Activated T-cell treated with anti-CD3 and anti-CD28 coated beads, Interleukin-2, amount 50 U/mL, for 24 hours (primary cell): ENCODE data around the gene LRRC8A.
A peak's percentile ranks its signal among the peaks of the same experiment; 100 is the strongest.
"Not testable (repeated sequence)": the region's sequence is repeated elsewhere in the genome, so short reads cannot be mapped to it uniquely, and the experiment has no call there.

Source experiments
- DNase-seq: peaks from one replicate; pipeline ENCODE4 v3.0.0-alpha.2; 2020
- H3K27ac Mint-ChIP-seq: 2 replicates; pipeline ENCODE4 v1.8.0; 2020; ENCODE audit warnings: mild to moderate bottlenecking, mixed read lengths
- H3K27me3 Mint-ChIP-seq: 2 replicates; pipeline ENCODE4 v1.8.0; 2020; ENCODE audit warnings: mixed read lengths
- H3K36me3 Mint-ChIP-seq: 2 replicates; pipeline ENCODE4 v1.8.0; 2020; ENCODE audit warnings: low read depth, mixed read lengths
- H3K4me1 Mint-ChIP-seq: 2 replicates; pipeline ENCODE4 v1.8.0; 2020; ENCODE audit warnings: low read depth, mixed read lengths
- H3K4me3 Mint-ChIP-seq: 2 replicates; pipeline ENCODE4 v1.8.0; 2020; ENCODE audit warnings: mild to moderate bottlenecking, moderate library complexity, mixed read lengths
- H3K9me3 Mint-ChIP-seq: 2 replicates; pipeline ENCODE4 v1.8.0; 2020; ENCODE audit warnings: mixed read lengths

The LRRC8A gene

DNA sequence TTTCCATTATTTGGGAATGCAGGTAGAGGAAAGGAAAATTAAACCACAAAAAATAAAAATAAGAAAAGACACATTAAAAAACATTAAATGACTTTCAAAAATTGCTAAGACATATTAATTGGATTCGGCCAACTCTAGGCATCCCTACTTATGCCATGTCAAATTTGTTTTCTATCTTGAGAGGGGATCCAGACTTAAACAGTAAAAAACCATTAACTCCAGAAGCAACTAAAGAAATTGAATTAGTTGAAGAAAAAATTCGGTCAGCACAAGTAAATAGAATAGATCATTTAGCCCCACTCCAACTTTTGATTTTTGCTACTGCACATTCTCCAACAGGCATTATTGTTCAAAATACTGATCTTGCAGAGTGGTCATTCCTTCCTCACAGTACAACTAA, 29.3 kb upstream of the LRRC8A start:
- Mint-ChIP-seq H3K36me3 (peaks cover 23% of the 10 kb centered on the region), H3K9me3 (peaks cover 13% of the 10 kb centered on the region)
- H3K27me3 Mint-ChIP-seq, H3K4me1 Mint-ChIP-seq, H3K4me3 Mint-ChIP-seq, H3K27ac Mint-ChIP-seq, DNase-seq: not testable (repeated sequence)

- not testable (repeated sequence) for H3K4me3 Mint-ChIP-seq, H3K27ac Mint-ChIP-seq, H3K27me3 Mint-ChIP-seq, H3K4me1 Mint-ChIP-seq, DNase-seq
- Mint-ChIP-seq H3K36me3 (peaks cover 21% of the 10 kb centered on the region), H3K9me3 (peaks cover 13% of the 10 kb centered on the region)
Observed at GRCh38 chr9:128854454-128854853, 27.5 kb upstream of the LRRC8A start.

DNA sequence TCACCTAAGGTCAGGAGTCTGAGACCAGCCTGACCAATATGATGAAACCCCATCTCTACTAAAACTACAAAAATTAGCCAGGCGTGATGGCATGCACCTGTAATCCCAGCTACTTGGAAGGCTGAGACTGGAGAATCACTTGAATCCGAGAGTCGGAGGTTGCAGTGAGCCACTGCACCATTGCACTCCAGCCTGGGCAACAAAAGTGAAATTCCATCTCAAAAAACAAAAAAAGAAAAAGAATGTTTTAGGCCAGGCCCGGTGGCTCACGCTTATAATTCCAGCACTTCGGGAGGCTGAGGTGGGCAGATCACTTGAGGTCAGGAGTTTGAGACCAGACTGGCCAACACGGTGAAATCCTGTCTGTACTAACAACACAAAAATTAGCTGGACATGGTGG, 23.5 kb upstream of the LRRC8A start:
- H3K36me3 Mint-ChIP-seq = not testable (repeated sequence)

DNA sequence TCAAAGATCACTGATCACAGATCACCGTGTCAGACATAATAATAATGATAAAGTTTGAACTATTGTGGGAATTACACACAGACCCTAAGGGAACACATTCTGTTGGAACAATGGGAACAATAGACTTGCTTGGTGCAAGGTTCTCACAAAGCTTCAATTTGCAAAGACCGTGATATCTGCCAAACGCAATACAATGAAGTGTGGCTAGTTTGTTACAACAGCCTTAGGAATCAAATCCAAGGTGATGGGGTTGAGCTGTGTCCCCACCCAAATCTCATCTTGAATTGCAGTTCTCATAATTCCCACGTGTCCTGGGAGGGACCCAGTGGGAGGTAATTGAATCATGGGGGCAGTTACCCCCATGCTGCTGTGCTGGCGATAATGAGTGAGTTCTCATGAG, 21.0 kb upstream of the LRRC8A start:
- no peak overlapping the region for H3K4me3 Mint-ChIP-seq
- H3K36me3 Mint-ChIP-seq = no peaks in the 10 kb centered on the region
- no peak for DNase-seq
- no peaks in the 10 kb centered on the region for H3K27me3 Mint-ChIP-seq
- peaks cover 5% of the 10 kb centered on the region for H3K4me1 Mint-ChIP-seq
- H3K27ac Mint-ChIP-seq = no peak overlapping the region
- no peaks in the 10 kb centered on the region for H3K9me3 Mint-ChIP-seq

More for the DNA sequence above, 23.5 kb upstream of the LRRC8A start:
- H3K4me1 Mint-ChIP-seq, H3K27me3 Mint-ChIP-seq, DNase-seq, H3K4me3 Mint-ChIP-seq, H3K9me3 Mint-ChIP-seq, H3K27ac Mint-ChIP-seq: not testable (repeated sequence)

GRCh38 chr9:128861501-128861900, 20.4 kb upstream of the LRRC8A start:
- H3K4me3 Mint-ChIP-seq = no peak overlapping the region
- peaks cover 5% of the 10 kb centered on the region for H3K4me1 Mint-ChIP-seq
- H3K27me3 Mint-ChIP-seq = no peaks in the 10 kb centered on the region
- no peaks in the 10 kb centered on the region for H3K36me3 Mint-ChIP-seq
- H3K9me3 Mint-ChIP-seq = no peaks in the 10 kb centered on the region
- DNase-seq = no peak
- H3K27ac Mint-ChIP-seq = no peak overlapping the region

GRCh38 chr9:128862401-128862851, 19.5 kb upstream of the LRRC8A start:
- H3K36me3 Mint-ChIP-seq = no peaks in the 10 kb centered on the region
- H3K27ac Mint-ChIP-seq = no peak overlapping the region
- H3K9me3 Mint-ChIP-seq = no peaks in the 10 kb centered on the region
- H3K27me3 Mint-ChIP-seq = no peaks in the 10 kb centered on the region
- H3K4me3 Mint-ChIP-seq = no peak overlapping the region
- peaks cover 5% of the 10 kb centered on the region for H3K4me1 Mint-ChIP-seq
- DNase-seq = no peak

DNA sequence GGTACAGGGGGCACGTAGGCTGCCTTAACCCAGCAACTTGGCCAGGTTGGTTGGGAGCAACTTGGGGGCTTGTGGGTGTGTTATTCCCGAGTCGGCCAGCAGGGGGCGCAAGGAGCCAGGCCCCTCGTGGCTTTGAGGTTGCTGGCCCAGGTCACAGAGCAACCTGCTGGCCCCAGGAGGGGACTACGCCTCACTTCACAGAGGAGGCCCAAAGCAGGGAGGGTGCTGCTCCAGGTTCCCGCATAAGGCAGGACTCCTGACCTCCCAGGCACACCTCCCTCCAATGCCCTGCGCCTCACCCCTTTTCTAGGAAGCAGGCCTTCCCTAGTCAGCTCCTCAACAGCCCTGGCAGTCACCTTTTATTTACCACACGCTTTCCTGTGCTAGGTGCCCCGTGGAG, 18.3 kb upstream of the LRRC8A start:
- no peaks in the 10 kb centered on the region for H3K9me3 Mint-ChIP-seq
- H3K27me3 Mint-ChIP-seq = no peaks in the 10 kb centered on the region
- no peak overlapping the region for H3K4me3 Mint-ChIP-seq
- peak; percentile 91 for DNase-seq
- H3K4me1 Mint-ChIP-seq = peaks cover 5% of the 10 kb centered on the region
- no peaks in the 10 kb centered on the region for H3K36me3 Mint-ChIP-seq
- H3K27ac Mint-ChIP-seq = no peak overlapping the region

DNA sequence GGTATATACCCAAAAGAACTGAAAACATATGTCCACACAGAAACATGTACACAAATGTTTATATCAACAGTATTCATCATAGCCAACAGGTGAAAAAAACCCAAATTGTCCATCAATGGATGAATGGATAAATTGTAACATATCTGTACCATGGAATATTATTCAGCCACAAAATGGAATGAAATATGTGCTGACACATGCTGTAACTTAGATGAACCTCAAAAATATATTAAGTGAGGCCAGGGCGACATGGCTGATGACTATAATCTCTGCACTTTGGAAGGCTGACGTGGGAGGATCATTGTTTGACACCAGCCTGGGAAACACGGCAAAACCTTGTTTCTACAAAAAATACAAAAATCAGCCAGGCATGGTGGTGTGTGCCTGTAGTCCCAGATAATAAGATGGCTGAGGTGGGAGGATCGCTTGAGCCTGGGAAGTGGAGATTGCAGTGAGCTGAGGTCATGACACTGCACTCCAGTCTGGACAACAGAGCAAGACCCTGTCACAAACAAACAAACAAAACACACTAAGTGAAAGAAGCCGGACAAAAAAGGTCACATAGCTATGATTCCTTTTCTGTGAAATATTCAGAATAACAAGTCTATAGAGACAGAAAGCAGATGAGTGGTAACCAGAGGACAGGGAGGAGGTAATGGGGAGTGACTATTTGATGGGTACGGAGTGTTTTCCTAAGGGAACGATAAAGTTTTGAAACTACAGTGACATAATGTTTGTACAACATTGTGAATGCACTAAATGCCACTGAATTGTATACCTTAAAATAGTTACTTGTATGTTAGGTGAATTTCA, 11.6 kb upstream of the LRRC8A start:
- Mint-ChIP-seq H3K27ac (no peak overlapping the region), H3K4me3 (no peak overlapping the region), H3K27me3 (no peaks in the 10 kb centered on the region), H3K36me3 (peaks cover 17% of the 10 kb centered on the region), H3K4me1 (peaks cover 7% of the 10 kb centered on the region), H3K9me3 (no peaks in the 10 kb centered on the region)
- DNase-seq = no peak

DNA sequence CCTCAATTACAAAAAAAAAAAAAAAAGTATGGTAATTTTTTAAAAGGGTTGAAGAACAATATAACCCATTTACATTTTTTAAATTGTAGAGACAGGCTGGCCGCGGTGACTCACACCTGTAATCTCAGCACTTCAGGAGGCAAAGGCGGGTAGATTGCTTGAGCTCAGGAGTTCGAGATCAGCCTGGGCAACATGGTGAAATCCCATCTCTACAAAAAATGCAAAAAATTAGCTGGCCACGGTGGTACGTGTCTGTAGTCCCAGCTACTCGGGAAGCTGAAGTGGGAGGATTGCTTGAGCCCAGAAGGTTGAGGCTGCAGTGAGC, 11.0 kb upstream of the LRRC8A start:
- not testable (repeated sequence) for H3K9me3 Mint-ChIP-seq, H3K27me3 Mint-ChIP-seq, DNase-seq, H3K4me1 Mint-ChIP-seq, H3K4me3 Mint-ChIP-seq, H3K27ac Mint-ChIP-seq
- H3K36me3 Mint-ChIP-seq = peaks cover 17% of the 10 kb centered on the region

- no peaks in the 10 kb centered on the region for H3K27me3 Mint-ChIP-seq
- H3K36me3 Mint-ChIP-seq = peaks cover 17% of the 10 kb centered on the region
- no peak overlapping the region for H3K27ac Mint-ChIP-seq
- H3K4me1 Mint-ChIP-seq = peaks cover 26% of the 10 kb centered on the region
- no peaks in the 10 kb centered on the region for H3K9me3 Mint-ChIP-seq
- no peak overlapping the region for H3K4me3 Mint-ChIP-seq
- DNase-seq = no peak
Observed at GRCh38 chr9:128877852-128878251, 4.1 kb upstream of the LRRC8A start.

GRCh38 chr9:128882677-128883603, 1.0 kb downstream of the LRRC8A start:
- H3K4me1 Mint-ChIP-seq = peaks cover 55% of the 10 kb centered on the region
- H3K9me3 Mint-ChIP-seq = no peaks in the 10 kb centered on the region
- H3K36me3 Mint-ChIP-seq = peaks cover 55% of the 10 kb centered on the region
- H3K27me3 Mint-ChIP-seq = no peaks in the 10 kb centered on the region
- H3K27ac Mint-ChIP-seq = peak overlapping the region; percentile 91
- peak overlapping the region; percentile 90 for H3K4me3 Mint-ChIP-seq
- DNase-seq = no peak

- peaks cover 60% of the 10 kb centered on the region for H3K4me1 Mint-ChIP-seq
- H3K27me3 Mint-ChIP-seq = no peaks in the 10 kb centered on the region
- peak overlapping the region; percentile 53 for H3K4me3 Mint-ChIP-seq
- DNase-seq = no peak
- peak overlapping the region; percentile 91 for H3K27ac Mint-ChIP-seq
- H3K9me3 Mint-ChIP-seq = no peaks in the 10 kb centered on the region
- peaks cover 67% of the 10 kb centered on the region for H3K36me3 Mint-ChIP-seq
Observed at GRCh38 chr9:128884164-128884563, 2.2 kb downstream of the LRRC8A start.

DNA sequence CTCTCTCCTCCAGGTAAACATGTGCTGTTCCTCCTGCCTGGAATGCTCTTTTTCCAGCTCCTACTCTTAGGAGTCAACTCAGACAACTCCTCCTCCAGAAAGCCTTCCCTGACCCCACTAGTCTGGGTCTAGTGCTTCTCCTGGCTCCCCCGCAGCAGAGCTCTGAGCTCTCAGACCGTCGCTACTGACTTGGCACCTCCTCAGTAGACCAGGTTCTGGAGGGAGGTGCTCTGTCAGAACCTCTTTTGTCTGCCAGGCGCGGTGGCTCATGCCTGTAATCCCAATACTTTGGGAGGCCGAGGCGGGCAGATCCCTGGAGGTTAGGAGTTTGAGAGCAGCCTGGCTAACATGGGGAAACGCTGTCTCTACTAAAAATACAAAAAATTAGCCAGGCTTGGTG, 3.4 kb downstream of the LRRC8A start:
- peak overlapping the region; percentile 18 for H3K4me3 Mint-ChIP-seq
- peaks cover 53% of the 10 kb centered on the region for H3K4me1 Mint-ChIP-seq
- peak overlapping the region; percentile 91 for H3K27ac Mint-ChIP-seq
- no peak for DNase-seq
- peaks cover 71% of the 10 kb centered on the region for H3K36me3 Mint-ChIP-seq
- H3K9me3 Mint-ChIP-seq = no peaks in the 10 kb centered on the region
- no peaks in the 10 kb centered on the region for H3K27me3 Mint-ChIP-seq

GRCh38 chr9:128885798-128886197, 3.9 kb downstream of the LRRC8A start:
- H3K36me3 Mint-ChIP-seq = peaks cover 74% of the 10 kb centered on the region
- H3K27ac Mint-ChIP-seq = peak overlapping the region; percentile 91
- no peak for DNase-seq
- peaks cover 49% of the 10 kb centered on the region for H3K4me1 Mint-ChIP-seq
- no peak overlapping the region for H3K4me3 Mint-ChIP-seq
- no peaks in the 10 kb centered on the region for H3K9me3 Mint-ChIP-seq
- no peaks in the 10 kb centered on the region for H3K27me3 Mint-ChIP-seq
